HEK293T (cell line): Measurements from ENCODE around the gene B3GLCT.

ENCODE experiments used
- CTCF ChIA-PET: fragments of 350-600 bp; formaldehyde crosslinking; extraction: SDS; loops from one replicate; lab custom pipeline; 2021; ENCODE audit warnings: antibody characterized with exemption, inconsistent platforms; lab: Yijun Ruan, JAX
- POLR2A ChIA-PET: fragments of 350-600 bp; formaldehyde crosslinking; extraction: SDS; loops from one replicate; lab custom pipeline; 2020; ENCODE audit warnings: antibody characterized with exemption, inconsistent platforms; lab: Yijun Ruan, JAX
- DNase-seq: peaks from one replicate; pipeline ENCODE4 v3.0.0; 2012; ENCODE audit warnings: mixed read lengths; ENCODE audit errors: extremely low spot score
- ARNT ChIP-seq: fragments of 450-650 bp; IDR thresholded peaks from 2 replicates; pipeline ENCODE4 v1.6.1; 2017; ENCODE audit warnings: mild to moderate bottlenecking
- BHLHE40 ChIP-seq: fragments of 450-650 bp; IDR thresholded peaks from 2 replicates; pipeline ENCODE4 v1.6.1; 2016; ENCODE audit warnings: mild to moderate bottlenecking, moderate library complexity, borderline replicate concordance
- CTBP1 ChIP-seq: fragments of 450-650 bp; IDR thresholded peaks from 2 replicates; pipeline ENCODE4 v1.6.1; 2016; ENCODE audit warnings: borderline replicate concordance
- ELF4 ChIP-seq: fragments of 450-650 bp; IDR thresholded peaks from 2 replicates; pipeline ENCODE4 v1.6.1; 2017; ENCODE audit warnings: antibody characterized with exemption
- FOXA1 ChIP-seq: fragments of 450-650 bp; IDR thresholded peaks from 2 replicates; pipeline ENCODE4 v1.6.1; 2016; ENCODE audit warnings: mild to moderate bottlenecking
- FOXK2 ChIP-seq: fragments of 450-650 bp; IDR thresholded peaks from 2 replicates; pipeline ENCODE4 v1.6.1; 2016; ENCODE audit warnings: mild to moderate bottlenecking
- FOXM1 ChIP-seq: fragments of 450-650 bp; IDR thresholded peaks from 2 replicates; pipeline ENCODE4 v1.6.1; 2017; ENCODE audit warnings: mild to moderate bottlenecking, borderline replicate concordance
- HDGF ChIP-seq: fragments of 450-650 bp; IDR thresholded peaks from 2 replicates; pipeline ENCODE4 v1.6.1; 2017; ENCODE audit warnings: antibody characterized with exemption, borderline replicate concordance
- L3MBTL2 ChIP-seq: fragments of 450-650 bp; conservative IDR thresholded peaks from 2 replicates; pipeline ENCODE4 v1.6.1; 2016; ENCODE audit warnings: mild to moderate bottlenecking
- LEF1 ChIP-seq: fragments of 450-650 bp; IDR thresholded peaks from 2 replicates; pipeline ENCODE4 v1.6.1; 2017; ENCODE audit warnings: mild to moderate bottlenecking, borderline replicate concordance
- NFRKB ChIP-seq: fragments of 450-650 bp; IDR thresholded peaks from 2 replicates; pipeline ENCODE4 v1.6.1; 2016; ENCODE audit warnings: mild to moderate bottlenecking, moderate library complexity
- PKNOX1 ChIP-seq: fragments of 450-650 bp; IDR thresholded peaks from 2 replicates; pipeline ENCODE4 v1.6.1; 2016
- SP1 ChIP-seq: fragments of 450-650 bp; IDR thresholded peaks from 2 replicates; pipeline ENCODE4 v1.6.1; 2017
- SUZ12 ChIP-seq: fragments of 450-650 bp; IDR thresholded peaks from 2 replicates; pipeline ENCODE4 v1.6.1; 2016; ENCODE audit warnings: mild to moderate bottlenecking
- TARDBP ChIP-seq: fragments of 450-650 bp; IDR thresholded peaks from 2 replicates; pipeline ENCODE4 v1.6.1; 2016
- ZNF384 ChIP-seq: fragments of 450-650 bp; IDR thresholded peaks from 2 replicates; pipeline ENCODE4 v1.6.1; 2016

B3GLCT gene

DNA sequence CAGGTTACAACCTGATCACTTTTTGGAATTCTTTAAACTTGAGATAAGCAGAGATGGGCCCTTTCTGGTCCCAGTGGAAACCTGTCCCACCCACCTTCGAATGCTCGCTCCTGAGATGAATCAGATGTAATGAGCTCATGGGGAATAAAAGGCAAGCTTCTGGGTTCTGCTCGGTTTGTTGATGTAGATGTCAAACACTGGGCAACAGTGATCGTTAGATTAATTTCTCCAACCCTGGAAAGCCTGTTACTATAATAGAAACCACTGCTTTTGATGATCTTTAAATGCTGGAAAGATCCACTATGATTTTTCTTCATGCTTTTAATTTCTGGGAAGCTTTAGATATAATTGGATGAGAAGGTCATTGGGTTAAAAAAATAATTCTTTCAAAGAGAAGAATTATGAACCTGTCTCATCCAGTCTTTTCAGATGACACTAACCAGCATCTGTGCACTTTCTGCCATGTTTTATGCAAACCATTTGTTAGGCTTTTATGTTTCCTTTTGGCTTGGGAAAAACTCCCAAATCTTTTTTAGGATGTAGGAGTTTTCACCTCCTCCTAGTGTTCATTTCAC, 49.3 kb downstream of the B3GLCT start:
- POLR2A ChIA-PET = no interaction called here
- no peak for DNase-seq
- CTCF ChIA-PET = interaction anchor here (1.9 kb wide), 1 partner anchor 13 kb away, joined by 8 read pairs; no protein-coding TSS in a partner anchor
- TF ChIP-seq NFRKB = no peak

DNA sequence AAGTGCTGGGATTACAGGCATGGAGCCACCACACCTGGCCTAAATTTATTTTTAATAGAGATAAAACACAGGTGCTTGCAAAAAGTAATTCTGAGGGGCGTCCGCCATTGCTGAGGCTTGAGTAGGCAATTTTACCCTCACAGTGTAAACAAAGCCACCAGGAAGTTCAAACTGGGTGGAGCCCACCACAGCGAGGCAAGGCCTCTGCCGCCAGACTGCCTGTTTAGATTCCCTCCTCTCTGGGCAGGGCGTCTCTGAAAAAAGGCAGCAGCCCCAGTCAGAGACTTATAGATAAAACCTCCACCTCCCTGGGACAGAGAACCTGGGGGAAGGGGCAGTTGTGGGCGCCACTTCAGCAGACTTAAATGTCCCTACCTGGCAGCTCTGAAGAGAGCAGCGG, 50.7 kb downstream of the B3GLCT start:
- DNase-seq = no peak
- ChIA-PET POLR2A (no interaction called here), CTCF (no interaction called here)
- TF ChIP-seq L3MBTL2 = no peak
- no peak for TF ChIP-seq FOXM1
- TF ChIP-seq CTBP1 = no peak
- TF ChIP-seq ELF4 = no peak
- TF ChIP-seq ARNT = no peak
- no peak for TF ChIP-seq HDGF
- no peak for TF ChIP-seq TARDBP
- TF ChIP-seq FOXK2 = no peak
- TF ChIP-seq PKNOX1 = no peak
- TF ChIP-seq SP1 = no peak
- TF ChIP-seq ZNF384 = no peak
- no peak for TF ChIP-seq FOXA1
- no peak for TF ChIP-seq SUZ12
- no peak for TF ChIP-seq BHLHE40
- no peak for TF ChIP-seq NFRKB
- no peak for TF ChIP-seq LEF1

DNA sequence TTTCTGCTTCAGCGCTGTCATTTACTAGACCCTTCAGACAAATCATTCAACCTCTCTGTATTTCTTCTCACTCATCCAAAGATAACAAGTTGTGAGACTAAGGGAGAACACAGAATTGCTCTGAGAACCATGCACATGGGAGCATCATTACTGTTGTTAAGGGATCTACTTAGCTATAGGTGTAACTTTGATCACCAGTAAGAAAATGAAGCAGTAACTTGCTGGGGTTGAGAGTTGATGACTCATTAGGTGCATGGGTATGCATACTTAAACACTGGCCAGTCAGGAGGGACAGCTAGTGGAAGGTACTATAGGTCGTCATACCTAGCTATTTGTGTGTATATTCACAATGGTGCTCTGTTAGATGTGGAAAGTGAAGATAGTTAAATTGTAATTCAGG, 61.5 kb downstream of the B3GLCT start:
- DNase-seq = no peak
- POLR2A ChIA-PET = interaction anchor here (1.7 kb wide), 1 partner anchor 20 kb away, joined by 4 read pairs; no protein-coding TSS in a partner anchor
- TF ChIP-seq ARNT (no peak), PKNOX1 (no peak), NFRKB (no peak), ZNF384 (no peak), SUZ12 (no peak), FOXM1 (no peak), CTBP1 (no peak)
- CTCF ChIA-PET = interaction anchor here (1.0 kb wide), 1 partner anchor 25 kb away, joined by 3 read pairs; no protein-coding TSS in a partner anchor

DNA sequence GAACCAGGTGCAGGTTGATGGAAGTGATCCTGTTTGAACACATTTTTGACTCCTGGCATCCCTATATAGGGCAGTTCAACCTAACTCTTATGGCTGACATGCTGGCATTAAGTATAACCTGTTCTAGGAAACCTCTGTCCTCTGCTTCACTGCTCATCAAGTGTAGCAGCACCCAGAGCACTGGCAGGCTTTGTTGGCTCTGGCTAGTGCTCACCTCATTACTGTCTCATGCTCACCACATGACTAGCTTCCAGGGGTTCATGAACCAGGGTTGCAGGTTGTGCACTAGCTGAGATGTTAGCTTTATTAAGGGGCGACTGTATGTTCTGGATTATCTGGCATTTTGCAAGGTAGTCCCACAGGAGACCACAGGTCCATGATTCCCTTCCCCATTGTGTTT, 63.6 kb downstream of the B3GLCT start:
- TF ChIP-seq FOXK2 (no peak), FOXM1 (no peak), LEF1 (no peak), SUZ12 (no peak), HDGF (no peak), FOXA1 (no peak), NFRKB (no peak), ARNT (no peak), TARDBP (no peak), SP1 (no peak), ELF4 (no peak), BHLHE40 (no peak), ZNF384 (no peak), PKNOX1 (no peak), CTBP1 (no peak), L3MBTL2 (no peak)
- DNase-seq = no peak
- ChIA-PET CTCF (no interaction called here), POLR2A (no interaction called here)

DNA sequence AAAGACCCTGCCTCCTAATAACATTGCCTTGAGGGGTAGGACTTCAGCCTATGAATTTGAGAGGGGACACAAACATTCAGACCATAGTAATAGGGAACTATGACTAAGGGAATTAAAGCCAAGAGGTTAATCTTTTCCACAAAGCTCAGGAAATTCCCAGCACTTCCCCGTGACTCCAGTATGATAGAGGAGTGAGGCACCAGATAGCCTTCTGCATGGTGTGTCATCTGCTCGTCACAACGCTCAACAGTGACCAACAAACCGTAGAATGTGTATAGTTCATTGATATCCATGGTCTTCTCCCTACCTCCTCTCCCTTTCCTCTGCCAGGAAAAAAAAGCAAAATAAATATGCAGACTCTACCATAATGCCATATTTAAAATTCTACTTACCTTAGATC, 64.4 kb downstream of the B3GLCT start:
- CTCF ChIA-PET = no interaction called here
- POLR2A ChIA-PET = no interaction called here
- DNase-seq = no peak
- TF ChIP-seq BHLHE40 = no peak
- TF ChIP-seq ARNT = no peak
- no peak for TF ChIP-seq HDGF
- TF ChIP-seq FOXK2 = no peak
- no peak for TF ChIP-seq FOXA1
- TF ChIP-seq NFRKB = no peak
- no peak for TF ChIP-seq ZNF384
- no peak for TF ChIP-seq L3MBTL2
- TF ChIP-seq TARDBP = no peak
- TF ChIP-seq FOXM1 = no peak
- TF ChIP-seq ELF4 = no peak

GRCh38 chr13:31267126-31267784, 67.5 kb downstream of the B3GLCT start:
- CTCF ChIA-PET = no interaction called here

More at GRCh38 chr13:31267126-31267784, 67.5 kb downstream of the B3GLCT start:
- POLR2A ChIA-PET = no interaction called here
- no peak for DNase-seq
- no peak for TF ChIP-seq FOXA1
- TF ChIP-seq LEF1 = no peak
- TF ChIP-seq BHLHE40 = no peak
- no peak for TF ChIP-seq FOXK2
- no peak for TF ChIP-seq ELF4
- TF ChIP-seq CTBP1 = no peak
- no peak for TF ChIP-seq PKNOX1
- no peak for TF ChIP-seq HDGF
- TF ChIP-seq SUZ12 = no peak
- TF ChIP-seq ZNF384 = no peak
- TF ChIP-seq ARNT = no peak
- TF ChIP-seq NFRKB = no peak
